ENCODE measurements around the gene KRT77. TPM values are rescaled to one million over a fixed set of nuclear protein-coding genes. Genes with fewer than 3 reads are reported as not detected.

Gene KRT77
- total and polyA plus RNA-seq, 10 of the 15 experiments (the other 5 are each of a cell fraction or from before 2014, with no cell fraction given) = not detected

DNA sequence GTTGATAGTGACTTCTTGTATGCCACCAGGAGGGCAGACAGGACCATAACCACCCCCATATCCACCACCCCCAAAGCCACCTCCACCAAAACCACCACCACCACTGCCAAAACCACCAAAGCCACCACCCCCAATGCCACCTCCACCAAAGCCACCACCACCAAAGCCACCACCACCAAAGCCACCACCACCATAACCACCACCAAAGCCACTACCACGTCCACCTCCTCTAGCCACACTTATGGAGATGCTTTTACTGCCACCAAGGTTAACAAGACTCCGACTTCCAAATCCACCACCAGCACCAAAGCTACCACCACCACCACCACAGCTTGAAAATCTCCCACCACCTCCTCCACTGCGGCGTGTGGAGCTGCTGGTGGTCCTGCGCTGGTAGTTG lies 23.4 kb downstream of the KRT77 start (continued):
- TF ChIP-seq, protein P1, sequence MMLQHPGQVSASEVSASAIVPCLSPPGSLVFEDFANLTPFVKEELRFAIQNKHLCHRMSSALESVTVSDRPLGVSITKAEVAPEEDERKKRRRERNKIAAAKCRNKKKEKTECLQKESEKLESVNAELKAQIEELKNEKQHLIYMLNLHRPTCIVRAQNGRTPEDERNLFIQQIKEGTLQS (IDR thresholded peaks at IDR 0.05; ENCODE audit: borderline replicate concordance, extremely low read depth, low read depth, low read length) = no peak
- no peak for TF ChIP-seq ZNF217 (IDR thresholded peaks at IDR 0.05)
- TF ChIP-seq, protein P2, sequence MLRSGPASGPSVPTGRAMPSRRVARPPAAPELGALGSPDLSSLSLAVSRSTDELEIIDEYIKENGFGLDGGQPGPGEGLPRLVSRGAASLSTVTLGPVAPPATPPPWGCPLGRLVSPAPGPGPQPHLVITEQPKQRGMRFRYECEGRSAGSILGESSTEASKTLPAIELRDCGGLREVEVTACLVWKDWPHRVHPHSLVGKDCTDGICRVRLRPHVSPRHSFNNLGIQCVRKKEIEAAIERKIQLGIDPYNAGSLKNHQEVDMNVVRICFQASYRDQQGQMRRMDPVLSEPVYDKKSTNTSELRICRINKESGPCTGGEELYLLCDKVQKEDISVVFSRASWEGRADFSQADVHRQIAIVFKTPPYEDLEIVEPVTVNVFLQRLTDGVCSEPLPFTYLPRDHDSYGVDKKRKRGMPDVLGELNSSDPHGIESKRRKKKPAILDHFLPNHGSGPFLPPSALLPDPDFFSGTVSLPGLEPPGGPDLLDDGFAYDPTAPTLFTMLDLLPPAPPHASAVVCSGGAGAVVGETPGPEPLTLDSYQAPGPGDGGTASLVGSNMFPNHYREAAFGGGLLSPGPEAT (IDR thresholded peaks at IDR 0.05; ENCODE audit: low read depth) = no peak
- TF ChIP-seq ATF7 (IDR thresholded peaks at IDR 0.05; ENCODE audit: low read depth) = no peak
- TF ChIP-seq, protein P3, sequence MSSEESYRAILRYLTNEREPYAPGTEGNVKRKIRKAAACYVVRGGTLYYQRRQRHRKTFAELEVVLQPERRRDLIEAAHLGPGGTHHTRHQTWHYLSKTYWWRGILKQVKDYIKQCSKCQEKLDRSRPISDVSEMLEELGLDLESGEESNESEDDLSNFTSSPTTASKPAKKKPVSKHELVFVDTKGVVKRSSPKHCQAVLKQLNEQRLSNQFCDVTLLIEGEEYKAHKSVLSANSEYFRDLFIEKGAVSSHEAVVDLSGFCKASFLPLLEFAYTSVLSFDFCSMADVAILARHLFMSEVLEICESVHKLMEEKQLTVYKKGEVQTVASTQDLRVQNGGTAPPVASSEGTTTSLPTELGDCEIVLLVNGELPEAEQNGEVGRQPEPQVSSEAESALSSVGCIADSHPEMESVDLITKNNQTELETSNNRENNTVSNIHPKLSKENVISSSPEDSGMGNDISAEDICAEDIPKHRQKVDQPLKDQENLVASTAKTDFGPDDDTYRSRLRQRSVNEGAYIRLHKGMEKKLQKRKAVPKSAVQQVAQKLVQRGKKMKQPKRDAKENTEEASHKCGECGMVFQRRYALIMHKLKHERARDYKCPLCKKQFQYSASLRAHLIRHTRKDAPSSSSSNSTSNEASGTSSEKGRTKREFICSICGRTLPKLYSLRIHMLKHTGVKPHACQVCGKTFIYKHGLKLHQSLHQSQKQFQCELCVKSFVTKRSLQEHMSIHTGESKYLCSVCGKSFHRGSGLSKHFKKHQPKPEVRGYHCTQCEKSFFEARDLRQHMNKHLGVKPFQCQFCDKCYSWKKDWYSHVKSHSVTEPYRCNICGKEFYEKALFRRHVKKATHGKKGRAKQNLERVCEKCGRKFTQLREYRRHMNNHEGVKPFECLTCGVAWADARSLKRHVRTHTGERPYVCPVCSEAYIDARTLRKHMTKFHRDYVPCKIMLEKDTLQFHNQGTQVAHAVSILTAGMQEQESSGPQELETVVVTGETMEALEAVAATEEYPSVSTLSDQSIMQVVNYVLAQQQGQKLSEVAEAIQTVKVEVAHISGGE (CRISPR knock-in tag; IDR thresholded peaks at IDR 0.05) = no peak
- TF ChIP-seq NR2C2 (IDR thresholded peaks at IDR 0.05; ENCODE audit: borderline replicate concordance, control insufficient read depth, insufficient read length, low read depth) = no peak
- TF ChIP-seq YY1 (IDR thresholded peaks at IDR 0.05; ENCODE audit: low read depth, low read length) = no peak

DNA sequence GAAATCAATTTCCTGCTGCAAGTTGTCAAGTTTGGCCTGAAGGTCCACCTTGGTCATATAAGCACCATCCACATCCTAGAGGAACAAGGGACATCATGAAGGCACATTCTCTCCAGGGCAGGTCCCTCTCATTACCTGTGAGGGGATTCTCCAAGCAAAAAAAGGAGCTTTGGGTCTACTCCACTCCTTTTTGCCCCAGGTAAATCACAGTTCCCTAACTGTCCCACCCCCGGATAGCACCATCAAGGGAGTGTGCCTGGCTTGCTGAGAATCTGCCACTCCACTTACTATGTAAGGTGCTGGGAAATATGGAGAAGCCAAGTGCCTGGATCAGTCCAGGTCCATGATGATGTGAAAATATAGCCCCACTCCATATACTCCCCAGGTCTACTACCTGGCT lies 25.7 kb downstream of the KRT77 start:
- CTCF ChIA-PET = no interaction called here
- Histone ChIP-seq H3K4me2 (ENCODE audit: control insufficient read depth, insufficient read depth) (no peak overlapping the region), H3K4me3 (no peak overlapping the region), H3K36me3 (ENCODE audit: control insufficient read depth in 2 of 2, insufficient read depth in 2 of 2, low read length in 1 of 2) (no peaks in the 10 kb centered on the region), H4K20me1 (ENCODE audit: control insufficient read depth, insufficient read depth) (no peaks in the 10 kb centered on the region), H3K9ac (ENCODE audit: control insufficient read depth, insufficient read depth, low read length) (no peak overlapping the region), H3K4me1 (ENCODE audit: control insufficient read depth, insufficient read depth, low read length) (no peaks in the 10 kb centered on the region), H3K79me2 (ENCODE audit: control insufficient read depth, insufficient read depth, low read length) (no peaks in the 10 kb centered on the region), H3K9me3 (replicated peaks; ENCODE audit: control insufficient read depth, insufficient read depth, low read length) (no peaks in the 10 kb centered on the region), H3K27me3 (replicated peaks in 1 of 2; ENCODE audit: control insufficient read depth in 2 of 2, insufficient read depth in 2 of 2, low read length in 1 of 2) (no peaks in the 10 kb centered on the region; a peak in 2 of 4 replicates), H2AFZ (ENCODE audit: control insufficient read depth, low read depth, low read length) (no peak overlapping the region), H3K27ac (ENCODE audit: control insufficient read depth, insufficient read depth) (no peak overlapping the region)
- RAD21 ChIA-PET (ENCODE audit: unreplicated experiment) = no interaction called here
- in situ Hi-C loops (cut with MboI) = no loop called here
- POLR2A ChIA-PET = no interaction called here
- no TSS peak for BruUV-seq (replicated peaks)
- ATAC-seq = no peak
- no peak for FAIRE-seq
- DNase-seq (ENCODE audit: low read depth, low spot score) = no peak
- SMC1A ChIA-PET (ENCODE audit: uncharacterized antibody, unreplicated experiment) = no interaction called here
- intact Hi-C loops (cut with micrococcal nuclease; ENCODE audit: unreplicated experiment) = no loop called here
- WGBS (ENCODE audit: insufficient coverage, insufficient replicate concordance, low lambda C conversion rate, missing lambda C conversion rate) = 6% methylated on average over 1 of the region's 1 CpG
- TF ChIP-seq PML (IDR thresholded peaks at IDR 0.05; ENCODE audit: low read length) (no peak), NR2C2 (IDR thresholded peaks at IDR 0.05; ENCODE audit: borderline replicate concordance, control insufficient read depth, insufficient read length, low read depth) (no peak), NR2C1 (IDR thresholded peaks at IDR 0.05) (no peak), KDM1A (IDR thresholded peaks at IDR 0.05; ENCODE audit: borderline replicate concordance) (no peak), WRNIP1 (IDR thresholded peaks at IDR 0.05; ENCODE audit: borderline replicate concordance, low read depth, low read length) (no peak), MTA3 (IDR thresholded peaks at IDR 0.05; ENCODE audit: borderline replicate concordance, low read length) (no peak), HCFC1 (IDR thresholded peaks at IDR 0.05; ENCODE audit: low read length) (no peak), ZSCAN29 (IDR thresholded peaks at IDR 0.05) (no peak), SIX5 (IDR thresholded peaks at IDR 0.05; ENCODE audit: low read depth, low read length, severe bottlenecking) (no peak), MXI1 (IDR thresholded peaks at IDR 0.05; ENCODE audit: low read depth, low read length) (no peak), PAX8 (IDR thresholded peaks at IDR 0.05) (no peak), RUNX3 (IDR thresholded peaks at IDR 0.05; ENCODE audit: low read length) (no peak), BACH1 (IDR thresholded peaks at IDR 0.05; ENCODE audit: borderline replicate concordance) (no peak), NBN (IDR thresholded peaks at IDR 0.05) (no peak), PAX5 (IDR thresholded peaks at IDR 0.05; ENCODE audit: borderline replicate concordance, low read depth, low read length) (no peak)

Data from GM12878 (cell line).